Fibroblast of skin of left quadriceps (primary cell): ENCODE results near the gene IRF1.
"Not testable (repeated sequence)": the region's sequence is repeated elsewhere in the genome, so short reads cannot be mapped to it uniquely, and the experiment has no call there.

ENCODE experiments used
- DNase-seq, 2 experiments: peaks; one replicate each; pipeline ENCODE4 v3.0.0-alpha.2; 2013; ENCODE audit warnings: low read depth in 2 of 2

Gene IRF1

GRCh38 chr5:132490484-132491367 is at the start of gene IRF1:
Gene IRF1 (minus strand): TSS chr5:132490773. CDS start chr5:132489478, 1,295 bp downstream.
- peak; percentile 91 for DNase-seq

GRCh38 chr5:132540149-132540548 is 49.6 kb upstream of the IRF1 start:
- no peak for DNase-seq

GRCh38 chr5:132539716-132540115 is 49.1 kb upstream of the IRF1 start:
- DNase-seq = no peak

GRCh38 chr5:132530946-132531345 is 40.4 kb upstream of the IRF1 start:
- no peak for DNase-seq

- DNase-seq = no peak
These were observed 38.5 kb upstream of the IRF1 start for GRCh38 chr5:132528866-132529634.

GRCh38 chr5:132528021-132528420 is 37.4 kb upstream of the IRF1 start:
- DNase-seq = no peak

- no peak for DNase-seq
These were observed 36.5 kb upstream of the IRF1 start for GRCh38 chr5:132526974-132527564.

- DNase-seq = peak; percentile 13 to 20
These were observed 35.9 kb upstream of the IRF1 start for GRCh38 chr5:132526290-132526973.

- no peak for DNase-seq
These were observed 34.7 kb upstream of the IRF1 start for GRCh38 chr5:132525299-132525724.

GRCh38 chr5:132524877-132525276 is 34.3 kb upstream of the IRF1 start:
- DNase-seq = not testable (repeated sequence)

- DNase-seq = not testable (repeated sequence)
These were observed 31.5 kb upstream of the IRF1 start for GRCh38 chr5:132522067-132522466.

GRCh38 chr5:132513618-132514336 is 23.2 kb upstream of the IRF1 start:
- DNase-seq = not testable (repeated sequence)

GRCh38 chr5:132510076-132510475 is 19.5 kb upstream of the IRF1 start:
- DNase-seq = peak; percentile 87 to 89

GRCh38 chr5:132506094-132506692 is 15.6 kb upstream of the IRF1 start:
- peak; percentile 91 to 92 for DNase-seq

- peak in 1 of 2 experiments; percentile 20 for DNase-seq
These were observed 15.1 kb upstream of the IRF1 start for GRCh38 chr5:132505641-132506040.

- no peak for DNase-seq
These were observed 14.2 kb upstream of the IRF1 start for GRCh38 chr5:132504746-132505145.

- no peak for DNase-seq
These were observed 12.7 kb upstream of the IRF1 start for GRCh38 chr5:132503244-132503643.

- no peak for DNase-seq
These were observed 11.7 kb upstream of the IRF1 start for GRCh38 chr5:132501961-132502931.

GRCh38 chr5:132501629-132501956 is 11.0 kb upstream of the IRF1 start:
- no peak for DNase-seq
